GM19351 (cell line): ENCODE results near the gene MBNL2.

Source experiments
- ATAC-seq: cut with Tn5 transposase; IDR thresholded peaks from one replicate; pipeline ENCODE4 v1.9.1; 2021; ENCODE audit warnings: mild to moderate bottlenecking, moderate library complexity; ENCODE audit not compliant: unreplicated experiment

The MBNL2 gene

GRCh38 chr13:97221989-97222700, at the start of gene MBNL2:
Gene MBNL2 (plus strand): TSS chr13:97222333. CDS start chr13:97276236, 53,903 bp downstream.
- peak; percentile 98 for ATAC-seq

- no peak for ATAC-seq
Measured at GRCh38 chr13:97174638-97175037, 47.5 kb upstream of the MBNL2 start.

- no peak for ATAC-seq
Measured at GRCh38 chr13:97175041-97175440, 47.1 kb upstream of the MBNL2 start.

GRCh38 chr13:97179501-97179900, 42.6 kb upstream of the MBNL2 start:
- no peak for ATAC-seq

- ATAC-seq = no peak
Measured at GRCh38 chr13:97182111-97182890, 39.8 kb upstream of the MBNL2 start.

- ATAC-seq = no peak
Measured at GRCh38 chr13:97185291-97185690, 36.8 kb upstream of the MBNL2 start.

GRCh38 chr13:97185751-97186150, 36.4 kb upstream of the MBNL2 start:
- ATAC-seq = no peak

GRCh38 chr13:97188207-97188606, 33.9 kb upstream of the MBNL2 start:
- no peak for ATAC-seq

- no peak for ATAC-seq
Measured at GRCh38 chr13:97189928-97190327, 32.2 kb upstream of the MBNL2 start.

GRCh38 chr13:97191142-97191541, 31.0 kb upstream of the MBNL2 start:
- no peak for ATAC-seq

GRCh38 chr13:97191615-97192014, 30.5 kb upstream of the MBNL2 start:
- ATAC-seq = no peak

- ATAC-seq = no peak
Measured at GRCh38 chr13:97192166-97192565, 30.0 kb upstream of the MBNL2 start.

GRCh38 chr13:97193577-97193976, 28.6 kb upstream of the MBNL2 start:
- ATAC-seq = no peak

GRCh38 chr13:97194479-97194878, 27.7 kb upstream of the MBNL2 start:
- ATAC-seq = no peak

GRCh38 chr13:97196340-97196739, 25.8 kb upstream of the MBNL2 start:
- ATAC-seq = no peak

GRCh38 chr13:97198753-97199152, 23.4 kb upstream of the MBNL2 start:
- peak; percentile 81 for ATAC-seq

- ATAC-seq = no peak
Measured at GRCh38 chr13:97199451-97199850, 22.7 kb upstream of the MBNL2 start.

GRCh38 chr13:97200081-97200942, 21.8 kb upstream of the MBNL2 start:
- no peak for ATAC-seq

GRCh38 chr13:97202761-97203160, 19.4 kb upstream of the MBNL2 start:
- ATAC-seq = no peak

GRCh38 chr13:97205465-97205864, 16.7 kb upstream of the MBNL2 start:
- no peak for ATAC-seq

GRCh38 chr13:97205982-97206381, 16.2 kb upstream of the MBNL2 start:
- no peak for ATAC-seq
